H9 (cell line): ENCODE measurements around the gene SH3GL2. TPM values are rescaled to one million over a fixed set of nuclear protein-coding genes. Genes with fewer than 3 reads are reported as not detected.

Source experiments
- DNase-seq: peaks from one replicate; pipeline ENCODE4 v3.0.0-alpha.2; 2017
- H2AFZ ChIP-seq: one replicate; pipeline ENCODE4 v1.6.1; 2013; ENCODE audit warnings: mild to moderate bottlenecking, low read length, control low read depth, moderate library complexity
- H2AK5ac ChIP-seq: 2 replicates; pipeline ENCODE4 v1.6.1; 2013; ENCODE audit warnings: low read length, control low read depth, mixed read lengths; ENCODE audit not compliant: insufficient read length
- H2BK120ac ChIP-seq: one replicate; pipeline ENCODE4 v1.6.1; 2013; ENCODE audit warnings: low read depth, mild to moderate bottlenecking, low read length, control low read depth, inconsistent platforms; ENCODE audit not compliant: poor library complexity, severe bottlenecking
- H2BK12ac ChIP-seq: 2 replicates; pipeline ENCODE4 v1.6.1; 2013; ENCODE audit warnings: low read length, control low read depth, mixed read lengths, low read depth; ENCODE audit not compliant: insufficient read length
- H2BK15ac ChIP-seq: 2 replicates; pipeline ENCODE4 v1.6.1; 2013; ENCODE audit warnings: low read depth, low read length, control low read depth
- H2BK20ac ChIP-seq: one replicate; pipeline ENCODE4 v1.6.1; 2013; ENCODE audit warnings: low read depth, mild to moderate bottlenecking, low read length, control low read depth, inconsistent platforms; ENCODE audit not compliant: poor library complexity, severe bottlenecking
- H2BK5ac ChIP-seq: 2 replicates; pipeline ENCODE4 v1.6.1; 2013; ENCODE audit warnings: low read length, control low read depth, mixed read lengths; ENCODE audit not compliant: insufficient read length
- H3K14ac ChIP-seq: 2 replicates; pipeline ENCODE4 v1.6.1; 2013; ENCODE audit warnings: low read length, control low read depth; ENCODE audit not compliant: insufficient read depth
- H3K18ac ChIP-seq: 2 replicates; pipeline ENCODE4 v1.6.1; 2013; ENCODE audit warnings: low read depth, mild to moderate bottlenecking, mixed read lengths, low read length, control low read depth; ENCODE audit not compliant: insufficient read length
- H3K23ac ChIP-seq: 2 replicates; pipeline ENCODE4 v1.6.1; 2013; ENCODE audit warnings: low read length, control low read depth, mixed read lengths, low read depth; ENCODE audit not compliant: insufficient read length
- H3K23me2 ChIP-seq: 2 replicates; pipeline ENCODE4 v1.6.1; 2013; ENCODE audit warnings: low read depth, mild to moderate bottlenecking, mixed read lengths, low read length, control low read depth; ENCODE audit not compliant: insufficient read length, poor library complexity, severe bottlenecking
- H3K27ac ChIP-seq: 2 replicates; pipeline ENCODE4 v1.5.1; 2013; ENCODE audit warnings: low read length, control low read depth, mixed read lengths, low read depth; ENCODE audit not compliant: insufficient read length
- H3K27me3 ChIP-seq: 2 replicates; pipeline ENCODE4 v1.6.1; 2013; ENCODE audit warnings: low read length, control low read depth, inconsistent platforms; ENCODE audit not compliant: insufficient read depth
- H3K4ac ChIP-seq: 2 replicates; pipeline ENCODE4 v1.6.1; 2013; ENCODE audit warnings: low read depth, mild to moderate bottlenecking, control low read depth, inconsistent platforms, low read length, moderate library complexity
- H3K4me1 ChIP-seq: 2 replicates; pipeline ENCODE4 v1.6.1; 2013; ENCODE audit warnings: low read length, control low read depth, inconsistent platforms; ENCODE audit not compliant: insufficient read depth
- H3K4me2 ChIP-seq: 2 replicates; pipeline ENCODE4 v1.6.1; 2013; ENCODE audit warnings: low read length, control low read depth, mixed read lengths; ENCODE audit not compliant: insufficient read length, insufficient read depth
- H3K56ac ChIP-seq: 2 replicates; pipeline ENCODE4 v1.6.1; 2013; ENCODE audit warnings: low read depth, mild to moderate bottlenecking, mixed read lengths, low read length, control low read depth; ENCODE audit not compliant: insufficient read length
- H3K79me1 ChIP-seq: 2 replicates; pipeline ENCODE4 v1.6.1; 2013; ENCODE audit warnings: low read depth, mild to moderate bottlenecking, moderate library complexity, low read length, control low read depth, inconsistent platforms; ENCODE audit not compliant: insufficient read depth, poor library complexity, severe bottlenecking
- H3K79me2 ChIP-seq: 2 replicates; pipeline ENCODE4 v1.6.1; 2013; ENCODE audit warnings: low read length, control low read depth, inconsistent platforms; ENCODE audit not compliant: insufficient read depth
- H3K9ac ChIP-seq: 2 replicates; pipeline ENCODE4 v1.6.1; 2013; ENCODE audit warnings: low read length, control low read depth, mixed read lengths; ENCODE audit not compliant: insufficient read length; ENCODE audit errors: extremely low read depth
- H3K9me3 ChIP-seq: one replicate; pipeline ENCODE4 v1.6.1; 2013; ENCODE audit warnings: low read depth, low read length, inconsistent platforms; ENCODE audit not compliant: control insufficient read depth
- H3T11ph ChIP-seq: one replicate; pipeline ENCODE4 v1.6.1; 2013; ENCODE audit warnings: mild to moderate bottlenecking, low read length, control low read depth, inconsistent platforms
- H4K20me1 ChIP-seq: one replicate; pipeline ENCODE4 v1.6.1; 2013; ENCODE audit not compliant: control insufficient read depth, insufficient read length, insufficient read depth
- H4K5ac ChIP-seq: 2 replicates; pipeline ENCODE4 v1.6.1; 2013; ENCODE audit warnings: low read depth, mild to moderate bottlenecking, mixed read lengths, low read length, control low read depth; ENCODE audit not compliant: insufficient read length
- H4K8ac ChIP-seq: replicated peaks from 2 replicates; pipeline ENCODE4 v1.6.1; 2013; ENCODE audit warnings: low read length, control low read depth, mixed read lengths, low read depth; ENCODE audit not compliant: insufficient read length
- H4K91ac ChIP-seq: 2 replicates; pipeline ENCODE4 v1.6.1; 2013; ENCODE audit warnings: low read depth, mild to moderate bottlenecking, moderate library complexity, mixed read lengths, low read length, control low read depth; ENCODE audit not compliant: insufficient read length
- H3K27ac Mint-ChIP-seq, 3 experiments: 2 replicates in 2 of 3; 3 replicates in 1 of 3; pipeline ENCODE4 v1.8.0; 2020 to 2021; ENCODE audit warnings: mixed read lengths in 3 of 3, mild to moderate bottlenecking in 1 of 3, moderate library complexity in 1 of 3
- H3K27me3 Mint-ChIP-seq: 2 replicates; pipeline ENCODE4 v1.8.0; 2021; ENCODE audit warnings: low read depth, mild to moderate bottlenecking, moderate library complexity, mixed read lengths
- H3K36me3 Mint-ChIP-seq, 3 experiments: 2 replicates in 2 of 3; 3 replicates in 1 of 3; pipeline ENCODE4 v1.8.0; 2020 to 2021; ENCODE audit warnings: low read depth in 3 of 3, mixed read lengths in 3 of 3; ENCODE audit not compliant: insufficient read depth in 1 of 3
- H3K4me1 Mint-ChIP-seq, 2 experiments: 2 replicates each; pipeline ENCODE4 v1.8.0; 2020; ENCODE audit warnings: mixed read lengths in 2 of 2
- H3K4me3 Mint-ChIP-seq, 2 experiments: 2 replicates in 1 of 2; 3 replicates in 1 of 2; pipeline ENCODE4 v1.8.0; 2020 to 2021; ENCODE audit warnings: mild to moderate bottlenecking in 2 of 2, mixed read lengths in 2 of 2, moderate library complexity in 1 of 2
- H3K9me3 Mint-ChIP-seq, 2 experiments: 2 replicates in 1 of 2; 3 replicates in 1 of 2; pipeline ENCODE4 v1.8.0; 2020; ENCODE audit warnings: mild to moderate bottlenecking in 2 of 2, mixed read lengths in 2 of 2, moderate library complexity in 1 of 2
- CTCF ChIP-seq: fragments of 200-600 bp; sonication (generic); conservative IDR thresholded peaks from 3 replicates; pipeline ENCODE4 v1.8.0; 2021; ENCODE audit warnings: antibody characterized with exemption, mild to moderate bottlenecking
- WGBS: extraction: QIAGEN DNeasy Blood & Tissue Kit; methylation state at CpG from one replicate; pipeline ENCODE4 v1.1.7; 2013; ENCODE audit warnings: missing lambda C conversion rate, low lambda C conversion rate, mixed read lengths; ENCODE audit not compliant: insufficient read length; ENCODE audit errors: extremely low coverage; 5-methylcytosine and 5-hydroxymethylcytosine counted together
- total RNA-seq: library from RNA; stranded (reverse); gene quantifications from 2 replicates; pipeline ENCODE4 v1.2.1, GENCODE V29; 2021

Gene SH3GL2
- total RNA-seq, 1 experiment from 2014 or later, result 6.5 TPM

GRCh38 chr9:17614250-17614649, 35.4 kb downstream of the SH3GL2 start:
- H3T11ph ChIP-seq, result no peak overlapping the region
- no peak overlapping the region for H3K27ac Mint-ChIP-seq
- no peak overlapping the region for H2BK12ac ChIP-seq
- H3K9me3 ChIP-seq, result no peaks in the 10 kb centered on the region
- no peak overlapping the region for H3K9ac ChIP-seq
- no peaks in the 10 kb centered on the region for H4K20me1 ChIP-seq
- no peak for TF ChIP-seq CTCF
- H3K27me3 ChIP-seq, result no peaks in the 10 kb centered on the region
- H3K56ac ChIP-seq, result no peak overlapping the region
- no peak overlapping the region for H2BK120ac ChIP-seq
- H3K9me3 Mint-ChIP-seq, result no peaks in the 10 kb centered on the region
- H2BK15ac ChIP-seq, result no peak overlapping the region
- H4K91ac ChIP-seq, result no peak overlapping the region
- no peaks in the 10 kb centered on the region for H3K79me1 ChIP-seq
- no peaks in the 10 kb centered on the region for H3K79me2 ChIP-seq
- H3K4me3 Mint-ChIP-seq, result no peak overlapping the region
- no peaks in the 10 kb centered on the region for H3K36me3 Mint-ChIP-seq
- H3K27me3 Mint-ChIP-seq, result peaks cover 1% of the 10 kb centered on the region; the same call in 1 of the 2 replicates
- no peak overlapping the region for H3K23ac ChIP-seq
- no peak overlapping the region for H2AFZ ChIP-seq
- no peak overlapping the region for H4K8ac ChIP-seq
- no peak overlapping the region for H3K4me2 ChIP-seq
- H3K4me1 ChIP-seq, result no peaks in the 10 kb centered on the region
- no peak overlapping the region for H3K4ac ChIP-seq
- WGBS, result no CpG with 5 or more reads among the region's 1 CpG
- peaks cover 15 to 20% of the 10 kb centered on the region in 2 experiments for H3K4me1 Mint-ChIP-seq
- H3K18ac ChIP-seq, result no peak overlapping the region
- H2BK5ac ChIP-seq, result no peak overlapping the region
- H2AK5ac ChIP-seq, result no peak overlapping the region
- no peak overlapping the region for H2BK20ac ChIP-seq
- H3K23me2 ChIP-seq, result no peaks in the 10 kb centered on the region
- H3K14ac ChIP-seq, result no peak overlapping the region
- no peak overlapping the region for H4K5ac ChIP-seq
- no peak for DNase-seq
- H3K27ac ChIP-seq, result no peak overlapping the region
